Right cardiac atrium (tissue), 5 donors: ENCODE measurements around the gene ISG20. TPM values are rescaled to one million over a fixed set of nuclear protein-coding genes. Genes with fewer than 3 reads are reported as not detected.

ENCODE experiments used
- ATAC-seq, 2 donors: fragments of 200-7000 bp; cut with Tn5 transposase; one replicate each; pipeline versions ENCODE4 v1.8.0 to v1.9.1; 2020; ENCODE audit warnings: moderate library complexity in 2 of 2, mild to moderate bottlenecking in 1 of 2
- DNase-seq, 3 donors: peaks; one replicate each; pipeline ENCODE4 v3.0.0-alpha.2; 2020
- H3K27ac ChIP-seq: one replicate; pipeline ENCODE4 v1.5.1; 2013; ENCODE audit warnings: mild to moderate bottlenecking, low read length, control low read depth, moderate library complexity
- H3K27me3 ChIP-seq: one replicate; pipeline ENCODE4 v1.6.1; 2013; ENCODE audit not compliant: control insufficient read depth, insufficient read depth
- H3K4me1 ChIP-seq: one replicate; pipeline ENCODE4 v1.6.1; 2013; ENCODE audit warnings: low read length; ENCODE audit not compliant: control insufficient read depth, insufficient read depth
- H3K4me3 ChIP-seq: one replicate; pipeline ENCODE4 v1.5.1; 2013; ENCODE audit warnings: low read length, control low read depth
- H3K9me3 ChIP-seq: one replicate; pipeline ENCODE4 v1.6.1; 2013; ENCODE audit warnings: low read length; ENCODE audit not compliant: control insufficient read depth
- WGBS: extraction: QIAGEN DNeasy Blood & Tissue Kit; methylation state at CpG from one replicate; pipeline ENCODE4 v1.1.7; 2013; 5-methylcytosine and 5-hydroxymethylcytosine counted together
- intact Hi-C, 4 donors: fragments of 100-400 bp; cut with DNase I; formaldehyde crosslinking; loops; one replicate each; pipeline versions ENCODE4 v1.11.0 to v1.14.0; 2022 to 2023
- microRNA-seq, 2 donors: library from miRNA; unstranded; fragments of <30 nt; microRNA quantifications; one replicate each; pipeline ENCODE4 v1.2.0, GENCODE V29; 2020 to 2021
- polyA plus RNA-seq: library from polyadenylated mRNA; stranded (reverse); fragments of 200-250 nt; gene quantifications from one replicate; pipeline ENCODE4 v1.2.3, GENCODE V29; 2013
- total RNA-seq, 4 donors: library from RNA; stranded (reverse); fragmentation: NEBNext Ultra II Directional; extraction: Animal tissue kit (Norgen Biotek cat#: 25700); gene quantifications; one replicate each; pipeline ENCODE4 v1.2.1, GENCODE V29; 2021
- donor health status: healthy with polysubstance abuse.
- donor health status: DM: no; HTN: yes; CAD: no.
- donor health status: DM: no; HTN: no; CAD: no.
- donor health status: DM: no; HTN: yes; CAD: no; lungs with severe emphysema.
- donor health status: DM: yes; HTN: yes; CAD: no.

The ISG20 gene
- total and polyA plus RNA-seq, 5 donors: 3.4 to 5.8 (median 5.3) TPM

DNA sequence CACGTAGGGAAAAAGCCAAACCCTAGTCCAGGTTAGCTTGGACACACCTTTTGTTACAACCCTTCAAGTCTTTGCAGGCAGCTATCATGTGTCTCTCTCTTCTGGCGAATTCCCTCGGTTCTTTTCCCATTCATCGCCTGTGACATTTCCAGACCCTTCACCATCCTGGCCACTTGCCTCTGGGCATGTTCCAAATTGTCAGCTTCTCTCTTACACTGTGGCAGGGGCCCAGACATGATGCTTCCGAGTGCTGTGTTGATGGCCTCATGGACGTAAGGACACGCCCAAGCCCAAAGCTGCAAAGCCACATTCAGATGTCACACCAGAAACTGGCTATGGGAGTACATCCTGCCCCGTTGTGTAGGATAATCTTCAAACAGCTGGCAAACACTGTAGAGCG is 58.5 kb downstream of the ISG20 start:
- H3K27me3 ChIP-seq: no peaks in the 10 kb centered on the region
- H3K4me1 ChIP-seq: no peaks in the 10 kb centered on the region
- intact Hi-C loops: no loop called here
- WGBS: 70% methylated on average over 9 of the region's 9 CpGs
- no peak overlapping the region for H3K4me3 ChIP-seq
- ATAC-seq: no peak
- no peak overlapping the region for H3K27ac ChIP-seq
- no peaks in the 10 kb centered on the region for H3K9me3 ChIP-seq
- DNase-seq: no peak

DNA sequence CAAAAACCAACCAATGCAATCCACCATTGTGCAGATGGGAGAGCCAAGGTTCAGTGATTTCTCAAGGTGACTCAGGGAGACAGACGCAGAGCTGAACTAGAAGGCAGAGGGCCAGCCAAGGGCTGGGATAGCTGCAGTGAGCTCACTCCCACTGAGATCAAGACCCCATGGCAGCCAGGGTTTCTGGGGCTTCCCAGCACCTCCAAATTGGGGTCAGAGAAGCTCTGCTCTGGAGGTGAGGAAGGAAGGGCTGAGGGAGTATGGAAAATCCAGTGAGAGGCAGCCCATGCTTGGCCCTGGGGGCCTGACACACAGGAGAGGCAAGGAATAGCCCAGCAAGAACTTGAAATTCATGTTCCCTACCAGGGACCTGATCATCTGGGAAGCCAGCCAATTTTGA is 61.0 kb downstream of the ISG20 start:
- H3K4me1 ChIP-seq: no peaks in the 10 kb centered on the region
- 90% methylated on average over 1 of the region's 1 CpG for WGBS
- no peaks in the 10 kb centered on the region for H3K9me3 ChIP-seq
- no peak overlapping the region for H3K4me3 ChIP-seq
- DNase-seq (no peak), ATAC-seq (no peak)
- H3K27ac ChIP-seq: no peak overlapping the region
- intact Hi-C loops: no loop called here
- no peaks in the 10 kb centered on the region for H3K27me3 ChIP-seq

DNA sequence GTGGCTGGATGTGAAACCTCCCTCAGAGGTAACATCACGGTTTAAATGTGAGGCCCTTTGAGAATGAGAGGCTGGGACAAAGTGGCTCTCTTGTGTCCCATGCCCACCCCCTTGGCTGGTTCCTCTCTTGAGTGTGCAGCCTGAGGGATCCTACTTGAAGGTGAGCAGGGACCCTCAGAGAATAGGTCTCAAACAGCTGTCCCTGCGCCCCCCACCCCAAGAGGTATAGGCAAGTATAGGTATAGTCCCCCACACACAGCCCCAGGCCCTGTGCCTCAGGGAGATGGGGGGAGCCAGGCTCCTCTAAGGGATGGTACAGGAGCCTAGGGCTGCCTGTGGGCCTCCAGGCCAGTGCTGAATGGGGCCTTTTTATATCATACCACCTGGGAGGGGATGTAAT is 61.9 kb downstream of the ISG20 start:
- no peaks in the 10 kb centered on the region for H3K4me1 ChIP-seq
- intact Hi-C loops: no loop called here
- DNase-seq: no peak
- H3K9me3 ChIP-seq: no peaks in the 10 kb centered on the region
- no peak for ATAC-seq
- H3K4me3 ChIP-seq: no peak overlapping the region
- H3K27ac ChIP-seq: no peak overlapping the region
- H3K27me3 ChIP-seq: no peaks in the 10 kb centered on the region
- 90% methylated on average over 2 of the region's 2 CpGs for WGBS

DNA sequence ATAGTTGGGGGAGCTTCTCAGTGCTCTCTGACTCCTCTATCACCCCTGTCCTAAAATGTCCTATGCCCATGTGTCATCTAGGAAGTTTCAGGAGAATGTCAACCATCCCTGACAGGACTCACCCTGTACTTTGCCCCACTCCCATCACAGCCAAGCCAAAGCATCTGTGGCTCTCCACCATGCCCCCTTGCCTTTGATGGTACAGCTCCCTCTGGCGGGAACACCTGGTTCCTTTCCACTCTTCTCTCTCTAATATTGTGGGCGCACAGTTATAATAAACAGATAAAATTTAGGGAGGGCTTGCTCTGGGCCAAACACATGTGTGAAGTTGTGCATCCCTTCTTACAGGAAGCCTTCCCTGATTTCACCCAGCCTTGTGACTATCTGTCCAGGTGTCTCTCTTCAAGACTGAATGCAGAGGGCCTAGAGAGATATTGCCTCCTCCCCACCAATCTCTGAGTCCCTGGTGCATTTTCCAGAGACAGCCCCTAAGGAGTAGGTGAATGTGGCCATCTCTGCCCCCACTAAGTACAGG is 62.8 kb downstream of the ISG20 start:
- ATAC-seq: no peak

DNA sequence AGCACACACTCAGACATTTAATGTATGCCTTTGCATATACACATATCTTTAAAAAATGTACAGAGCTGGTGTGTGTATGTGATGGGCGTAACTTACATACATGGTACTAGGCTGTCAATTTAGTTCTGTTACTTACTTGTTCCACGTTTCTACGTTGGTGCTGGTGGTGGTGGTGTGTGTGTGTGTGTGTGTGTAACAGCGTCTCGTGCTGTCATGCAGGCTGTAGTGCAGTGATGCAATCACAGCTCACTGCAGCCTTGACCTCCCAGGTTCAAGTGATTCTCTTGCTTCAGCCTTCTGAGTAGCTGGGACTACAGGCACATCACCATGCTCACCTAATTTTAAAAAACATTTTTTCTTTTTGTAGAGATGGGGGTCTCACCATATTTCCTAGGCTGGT is 64.2 kb downstream of the ISG20 start:
- intact Hi-C loops: no loop called here
- Histone ChIP-seq H3K9me3 (no peaks in the 10 kb centered on the region), H3K4me3 (no peak overlapping the region), H3K27me3 (no peaks in the 10 kb centered on the region), H3K27ac (no peak overlapping the region), H3K4me1 (no peaks in the 10 kb centered on the region)
- ATAC-seq: no peak
- no peak for DNase-seq
- 51% methylated on average over 5 of the region's 5 CpGs for WGBS

More for the DNA sequence above, 62.8 kb downstream of the ISG20 start:
- Histone ChIP-seq H3K27ac (no peak overlapping the region), H3K27me3 (no peaks in the 10 kb centered on the region), H3K4me1 (no peaks in the 10 kb centered on the region), H3K4me3 (no peak overlapping the region), H3K9me3 (no peaks in the 10 kb centered on the region)
- WGBS: 83% methylated on average over 2 of the region's 2 CpGs
- no peak for DNase-seq
- intact Hi-C loops: no loop called here

DNA sequence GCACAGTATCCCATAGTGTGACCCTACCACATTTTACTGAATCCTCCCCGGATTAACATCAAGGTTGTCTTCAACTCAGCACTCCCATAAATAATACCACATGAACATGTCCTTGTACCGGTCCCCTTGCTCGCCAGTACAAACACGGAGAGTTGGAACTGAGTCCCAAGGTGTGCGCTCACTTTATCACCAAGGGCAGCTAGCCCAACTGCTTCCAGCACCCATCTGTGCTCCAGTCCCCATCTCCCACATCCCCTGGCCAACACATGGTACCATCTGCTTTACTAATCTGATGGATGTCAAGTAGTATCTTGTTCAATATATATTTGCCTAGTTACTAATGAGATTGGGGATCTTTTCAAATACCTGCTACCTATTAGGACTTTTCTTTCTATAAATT is 64.7 kb downstream of the ISG20 start:
- ATAC-seq (no peak), DNase-seq (no peak)
- H3K9me3 ChIP-seq: no peaks in the 10 kb centered on the region
- intact Hi-C loops: no loop called here
- no peak overlapping the region for H3K4me3 ChIP-seq
- H3K27me3 ChIP-seq: no peaks in the 10 kb centered on the region
- H3K4me1 ChIP-seq: no peaks in the 10 kb centered on the region
- 92% methylated on average over 5 of the region's 5 CpGs for WGBS
- H3K27ac ChIP-seq: no peak overlapping the region

DNA sequence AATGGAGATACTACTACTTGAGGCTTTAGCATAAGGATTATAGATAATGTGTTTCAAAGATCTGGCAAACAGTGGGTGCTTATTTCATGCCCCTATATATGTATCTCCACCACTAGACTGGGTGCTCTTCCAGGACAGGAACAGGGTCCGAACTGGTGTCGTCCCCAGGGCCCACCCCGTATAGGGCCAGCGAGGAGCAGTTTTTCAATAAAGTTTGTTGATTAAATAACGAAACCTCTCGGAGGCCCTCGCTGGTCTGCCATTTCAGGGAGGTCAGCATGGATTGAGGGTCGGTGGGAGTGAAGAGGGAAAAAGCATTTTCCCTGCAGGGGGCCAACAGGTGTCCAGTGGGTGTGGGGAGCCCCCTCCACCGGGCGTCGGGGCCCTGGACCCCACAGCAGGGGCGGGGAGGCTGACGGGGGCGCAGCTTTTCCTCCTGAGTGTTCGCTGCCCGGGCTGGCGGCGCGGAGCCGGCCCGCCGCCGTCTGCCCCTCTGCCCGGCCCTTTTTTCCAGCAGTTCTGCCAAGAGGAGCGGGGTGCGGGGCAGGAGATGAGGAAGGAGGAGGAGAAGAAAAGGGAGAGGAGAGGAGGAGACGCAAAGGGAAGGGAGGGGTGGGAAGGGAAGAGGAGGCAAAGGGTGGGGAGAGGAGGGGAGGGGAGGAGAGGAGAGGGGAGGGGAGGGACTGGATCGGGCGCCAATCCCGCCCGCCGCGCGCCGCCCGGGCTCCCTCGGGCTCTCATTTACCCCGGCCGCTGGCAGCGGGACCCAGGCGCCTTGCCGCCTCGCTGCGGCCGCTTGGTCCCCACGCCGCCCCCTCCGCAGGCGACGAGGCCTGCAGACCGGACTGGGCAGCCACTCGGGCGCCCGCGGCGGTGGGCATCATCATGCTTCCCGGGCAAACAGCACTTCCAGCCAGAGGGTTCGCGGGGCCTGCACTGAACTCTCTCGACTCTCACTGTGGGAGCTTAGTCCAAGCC is 66.3 kb downstream of the ISG20 start:
- 4% methylated on average over 60 of the region's 60 CpGs for WGBS
- H3K27me3 ChIP-seq: no peaks in the 10 kb centered on the region
- ATAC-seq (peak; percentile 83), DNase-seq (peak; percentile 74 to 88 (median 87))
- peak overlapping the region; percentile 55 for H3K4me3 ChIP-seq
- H3K9me3 ChIP-seq: no peaks in the 10 kb centered on the region
- no peak overlapping the region for H3K27ac ChIP-seq
- no peaks in the 10 kb centered on the region for H3K4me1 ChIP-seq
- intact Hi-C loops: no loop called here

DNA sequence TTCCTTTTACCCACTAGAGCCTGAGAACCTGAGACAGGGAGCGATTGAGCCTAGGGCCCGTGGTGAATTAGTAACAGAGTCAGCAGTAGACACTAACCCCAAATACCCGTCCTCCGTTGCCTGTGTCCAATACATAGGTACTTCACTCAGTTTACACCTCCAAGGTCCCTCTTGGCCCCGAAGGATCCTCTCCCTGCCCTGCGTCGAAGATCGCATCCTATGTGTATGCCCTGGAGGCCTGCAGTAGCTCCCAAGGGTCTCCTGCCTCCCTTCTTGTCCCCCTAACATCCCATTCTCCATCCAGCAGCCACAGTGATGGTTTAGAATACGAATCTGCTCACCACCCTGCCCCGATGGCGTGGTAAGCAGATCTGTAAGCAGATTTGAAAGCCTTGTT is 67.0 kb downstream of the ISG20 start:
- 66% methylated on average over 11 of the region's 11 CpGs for WGBS
- H3K4me3 ChIP-seq: peak overlapping the region; percentile 55
- H3K4me1 ChIP-seq: no peaks in the 10 kb centered on the region
- H3K9me3 ChIP-seq: no peaks in the 10 kb centered on the region
- peaks cover 2% of the 10 kb centered on the region for H3K27me3 ChIP-seq
- DNase-seq: no peak
- no peak for ATAC-seq
- intact Hi-C loops: no loop called here
- H3K27ac ChIP-seq: no peak overlapping the region

Small RNAs within 50 kb of the gene (microRNA-seq; reads per million reads assigned to microRNA genes)
- gene MIR1179 (9.6 to 30.3 reads per million in 2 donors), gene MIR3529 (0 reads per million in 2 donors), gene MIR7-2 (0 reads per million in 2 donors)

Other genes starting within 250 kb of the ISG20 start
- 10 to 100 TPM; 30.0 to 46.3 (median 40.0) TPM for gene MRPL46, start 171.6 kb upstream of the ISG20 start, total RNA-seq
- gene MRPL46, start 171.6 kb upstream of the ISG20 start, polyA plus RNA-seq: 67.9 TPM
- gene MRPS11, start 171.3 kb upstream of the ISG20 start, total RNA-seq: 10 to 100 TPM; 39.4 to 57.9 (median 52.1) TPM
- gene MRPS11, start 171.3 kb upstream of the ISG20 start, polyA plus RNA-seq: 67.5 TPM
- 1 to 10 TPM; 5.1 to 8.0 (median 6.8) TPM for gene DET1, start 92.3 kb upstream of the ISG20 start, total RNA-seq
- gene DET1, start 92.3 kb upstream of the ISG20 start, polyA plus RNA-seq: 6.0 TPM
- 1 to 10 TPM; 4.0 to 9.5 (median 6.9) TPM for gene AEN, start 17.7 kb upstream of the ISG20 start, total RNA-seq
- gene AEN, start 17.7 kb upstream of the ISG20 start, polyA plus RNA-seq: 4.1 TPM
- under 1 TPM; 0.14 to 0.23 (median 0.17) TPM for gene ACAN, start 164.4 kb downstream of the ISG20 start, total RNA-seq
- gene ACAN, start 164.4 kb downstream of the ISG20 start, polyA plus RNA-seq: 0.86 TPM